ENCODE data around the gene LIMCH1.
"Not testable (repeated sequence)": the region's sequence is repeated elsewhere in the genome, so short reads cannot be mapped to it uniquely, and the experiment has no call there.

Gene LIMCH1

DNA sequence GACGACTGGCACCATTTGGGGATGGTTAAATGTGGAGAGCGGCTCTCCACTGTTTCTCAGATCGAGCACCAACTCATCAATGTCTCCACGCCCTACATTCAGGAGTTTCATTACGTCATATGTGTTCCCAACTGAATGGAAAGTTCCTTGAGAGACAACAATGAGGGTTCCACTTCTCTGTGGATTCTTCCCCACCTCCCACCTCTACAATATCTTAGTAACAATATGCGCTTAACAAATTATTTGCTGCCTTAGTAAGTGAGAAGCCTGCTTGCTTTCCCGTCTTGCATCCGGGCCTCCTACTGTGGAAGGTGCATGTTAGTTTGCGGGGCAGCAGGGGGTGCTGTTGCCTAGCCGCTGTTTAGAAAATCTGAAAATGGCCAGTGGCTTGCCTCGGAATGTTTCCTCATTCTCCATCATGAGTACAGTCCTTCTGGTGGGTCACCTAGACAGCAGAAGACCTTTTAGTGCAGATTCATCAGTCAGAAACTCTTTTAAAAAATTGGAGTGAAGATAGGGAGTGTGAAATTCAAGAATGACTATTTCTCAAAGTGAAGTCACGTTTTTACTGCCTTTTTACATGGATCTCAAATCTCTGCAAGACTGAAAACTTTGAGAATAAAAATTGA lies 154.9 kb downstream of the LIMCH1 start:
- DNase-seq: no peak

DNA sequence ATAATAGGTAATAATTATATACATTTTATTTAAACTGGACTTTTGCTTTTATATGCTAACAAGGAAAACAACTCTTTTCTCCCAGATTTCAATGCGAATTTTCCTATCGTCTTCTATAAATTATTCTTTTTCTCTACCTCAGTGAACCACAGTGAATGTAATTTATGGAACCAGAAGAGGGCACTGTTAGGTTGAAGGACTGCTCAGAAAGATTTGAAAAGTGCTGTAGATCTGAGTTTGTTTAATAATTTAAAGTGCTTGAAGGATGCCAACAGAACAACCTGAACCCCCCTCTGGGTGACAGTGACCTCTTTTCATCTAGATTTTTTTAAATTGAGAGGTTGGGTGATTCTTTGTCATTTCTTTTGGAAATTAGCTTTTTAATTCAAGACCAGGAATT lies 155.7 kb downstream of the LIMCH1 start:
- DNase-seq: no peak

DNA sequence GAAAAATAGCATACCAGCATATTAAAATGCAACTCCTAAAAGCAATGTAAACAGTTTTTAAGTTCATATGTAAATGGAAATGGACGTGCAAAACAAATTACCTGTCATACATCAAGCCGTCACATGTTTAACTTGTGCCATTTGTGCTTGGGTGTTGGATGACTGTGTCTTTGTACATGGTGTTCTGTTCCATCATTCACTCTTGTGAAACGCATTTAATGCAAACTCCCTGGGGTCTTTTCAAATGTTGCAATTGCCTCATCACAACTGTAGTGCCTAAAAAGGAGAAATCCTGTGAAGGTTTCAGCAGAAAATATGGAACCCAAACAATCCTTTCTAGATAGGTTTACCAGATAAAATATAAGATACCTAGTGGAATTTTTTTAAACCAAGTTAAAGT lies 158.2 kb downstream of the LIMCH1 start:
- DNase-seq: no peak

- DNase-seq: no peak
Observed at GRCh38 chr4:41696763-41697162, 158.8 kb downstream of the LIMCH1 start.

DNA sequence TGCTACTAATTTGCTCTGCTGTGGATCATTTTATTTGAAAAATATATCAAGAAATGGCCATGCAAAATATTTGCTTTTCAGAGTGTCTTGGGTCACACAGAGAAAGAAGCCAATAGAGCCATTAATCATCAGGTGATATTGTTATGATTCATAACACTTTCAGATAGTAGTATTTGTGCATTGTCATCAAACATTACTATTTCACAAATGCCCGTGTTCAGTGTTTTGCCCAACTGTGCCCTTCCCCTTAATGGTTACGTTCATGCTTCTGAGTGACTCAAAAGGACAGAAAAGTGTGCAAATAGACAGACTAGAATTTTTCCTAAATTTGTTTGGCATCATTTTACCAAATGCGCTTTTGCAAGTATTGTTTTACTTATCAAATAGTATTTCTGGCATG lies 164.0 kb downstream of the LIMCH1 start:
- no peak for DNase-seq

GRCh38 chr4:41702770-41703169 lies 164.8 kb downstream of the LIMCH1 start:
- DNase-seq: no peak

DNA sequence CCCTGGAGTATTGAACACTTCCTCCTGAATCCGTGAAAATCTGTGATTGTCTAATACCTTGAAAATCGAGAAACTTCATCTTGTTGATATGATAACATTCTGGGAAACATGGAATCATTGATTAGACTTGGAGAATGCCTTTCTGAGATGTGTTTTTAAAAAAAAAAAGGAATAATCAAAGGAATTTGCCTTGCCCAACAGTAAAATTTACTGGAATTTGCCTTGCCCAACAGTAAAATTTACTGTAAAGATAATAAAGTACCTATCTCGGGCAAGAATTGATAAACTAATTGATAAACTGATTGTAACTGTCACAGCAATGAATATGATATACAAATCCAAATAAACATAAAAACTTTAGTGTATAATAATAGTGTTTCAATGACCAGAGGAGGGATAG lies 165.8 kb downstream of the LIMCH1 start:
- no peak for DNase-seq

- no peak for DNase-seq
Observed at GRCh38 chr4:41709844-41710481, 172.0 kb downstream of the LIMCH1 start.

GRCh38 chr4:41711654-41712053 lies 173.7 kb downstream of the LIMCH1 start:
- not testable (repeated sequence) for DNase-seq

- DNase-seq: no peak
Observed at GRCh38 chr4:41712425-41712824, 174.5 kb downstream of the LIMCH1 start.

GRCh38 chr4:41713768-41714167 lies 175.8 kb downstream of the LIMCH1 start:
- DNase-seq: no peak

- DNase-seq: no peak
Observed at GRCh38 chr4:41714364-41715000, 176.5 kb downstream of the LIMCH1 start.

DNA sequence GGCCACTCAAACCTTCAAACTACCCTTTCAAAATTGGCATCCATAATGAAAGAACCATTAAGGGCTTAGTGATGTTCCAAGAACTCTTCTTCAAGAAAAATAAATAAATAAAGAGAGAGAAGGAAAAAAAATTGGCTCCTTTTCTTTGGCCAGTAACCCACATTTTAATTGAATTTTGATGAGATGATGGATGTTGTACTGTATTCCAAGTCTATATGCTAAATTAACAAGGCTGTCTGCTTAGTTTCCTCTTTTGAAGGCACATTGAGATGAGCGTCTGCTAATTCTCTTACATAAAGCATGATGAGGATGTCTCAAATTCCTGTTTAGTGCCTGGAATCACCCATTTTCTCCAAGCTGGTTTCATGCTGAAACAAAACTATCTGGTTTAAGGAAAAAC lies 177.2 kb downstream of the LIMCH1 start:
- no peak for DNase-seq

DNA sequence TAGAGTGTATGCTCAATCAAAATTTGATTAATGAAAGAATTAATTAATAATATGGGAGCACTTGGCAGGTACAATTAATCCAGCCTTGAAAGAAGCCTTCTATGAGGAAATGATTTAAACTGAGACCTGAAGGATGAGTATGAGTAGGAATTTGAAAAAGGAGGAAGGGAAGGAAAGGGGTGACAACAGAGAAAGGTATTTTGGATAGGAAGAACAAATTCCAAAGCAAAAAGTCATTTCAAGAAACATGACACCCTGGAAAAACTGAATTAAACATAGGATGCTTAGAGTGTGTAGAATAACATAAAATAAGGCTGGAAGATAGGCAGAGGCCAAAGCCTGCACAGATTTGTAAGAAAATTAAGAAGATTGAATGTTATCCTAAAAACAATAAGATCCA lies 180.9 kb downstream of the LIMCH1 start:
- no peak for DNase-seq

GRCh38 chr4:41719417-41719816 lies 181.5 kb downstream of the LIMCH1 start:
- DNase-seq: no peak

DNA sequence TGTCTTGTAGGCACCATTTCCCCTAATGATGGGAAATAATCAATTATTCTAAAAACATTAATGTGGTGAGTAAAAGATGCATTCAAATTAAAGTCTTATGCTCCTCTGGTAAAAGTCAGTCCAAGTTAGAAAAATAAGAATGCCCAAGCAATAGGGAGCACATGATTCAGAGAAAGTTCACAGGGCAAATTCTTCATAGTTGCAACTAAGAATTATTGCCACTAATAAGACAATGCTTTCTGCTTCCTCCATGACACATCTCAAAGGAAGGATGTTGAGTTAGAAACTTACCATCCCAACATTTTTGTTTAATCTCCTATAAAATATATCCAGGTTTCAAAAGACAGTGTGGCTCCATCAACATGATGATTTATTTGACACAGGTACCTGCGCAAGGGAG lies 184.2 kb downstream of the LIMCH1 start:
- DNase-seq: no peak

- DNase-seq: no peak
Observed at GRCh38 chr4:41723286-41723685, 185.3 kb downstream of the LIMCH1 start.

DNA sequence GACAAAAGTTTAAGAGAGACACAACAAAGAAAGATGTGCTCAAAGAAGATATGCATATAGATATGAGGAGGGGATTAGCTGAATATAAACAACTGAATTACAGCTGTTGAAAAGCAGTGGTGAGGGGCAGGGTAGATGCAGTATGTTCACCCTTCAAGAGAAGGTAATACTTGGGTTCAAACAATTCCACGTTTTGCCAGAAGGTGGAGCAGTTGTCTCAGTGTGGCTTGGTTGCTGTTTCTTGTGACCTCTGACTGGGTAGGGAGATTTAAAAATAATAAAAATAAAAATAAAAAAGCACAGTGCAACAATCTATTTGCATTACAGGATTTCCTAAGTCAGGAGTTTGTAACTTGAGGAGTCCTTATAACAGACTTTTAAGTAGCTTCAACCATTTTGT lies 187.3 kb downstream of the LIMCH1 start:
- no peak for DNase-seq

- no peak for DNase-seq
Observed at GRCh38 chr4:41727861-41728572, 190.1 kb downstream of the LIMCH1 start.

- DNase-seq: no peak
Observed at GRCh38 chr4:41728573-41728913, 190.6 kb downstream of the LIMCH1 start.

DNA sequence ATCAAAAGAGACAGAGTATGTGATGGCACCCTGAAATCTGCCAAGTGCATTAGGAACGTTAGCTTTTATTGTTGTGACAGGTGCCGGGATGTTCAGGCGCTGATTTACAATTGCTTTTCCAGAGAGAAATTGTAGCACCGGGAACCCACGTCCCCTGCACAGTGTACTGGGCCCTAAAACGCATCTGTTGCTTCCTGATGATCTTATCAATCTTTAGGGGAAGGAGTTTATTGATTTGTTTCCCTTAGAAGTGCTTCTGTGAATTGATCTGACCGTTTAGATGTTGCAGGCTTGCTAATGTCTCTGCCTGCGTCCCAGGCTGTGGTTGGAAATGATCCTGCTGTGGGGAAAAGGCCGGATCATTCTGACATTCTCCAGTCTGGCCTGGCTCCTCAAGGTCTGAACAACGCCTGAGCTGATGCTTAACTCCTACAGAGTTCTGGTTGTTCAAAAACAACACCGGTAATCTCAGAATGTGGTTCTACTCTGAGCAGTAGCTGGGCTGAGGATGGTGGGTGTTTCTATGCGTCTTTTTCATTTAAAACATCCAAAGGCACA lies 193.7 kb downstream of the LIMCH1 start:
- DNase-seq: no peak

- no peak for DNase-seq
Observed at GRCh38 chr4:41734371-41734770, 196.4 kb downstream of the LIMCH1 start.

- DNase-seq: not testable (repeated sequence)
Observed at GRCh38 chr4:41737491-41737890, 199.5 kb downstream of the LIMCH1 start.

DNA sequence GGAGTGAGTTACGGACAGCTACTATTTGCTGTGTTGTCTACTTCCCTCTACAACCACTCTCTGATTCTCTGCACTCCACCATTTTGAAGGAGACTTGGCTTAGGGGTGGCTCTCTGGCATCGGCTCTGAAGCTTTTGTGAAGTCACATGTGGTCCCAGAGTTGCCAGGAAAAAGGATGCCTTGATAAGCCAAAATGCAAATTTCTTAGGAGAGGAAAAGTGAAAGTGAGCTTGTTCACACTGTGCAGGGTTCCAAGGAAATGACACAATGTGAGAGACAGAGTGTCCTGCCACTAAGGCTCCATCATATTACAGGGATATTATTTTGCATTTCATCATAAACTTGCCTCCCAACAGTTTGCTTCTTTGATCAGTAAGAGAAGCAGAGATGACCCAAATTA lies 203.4 kb downstream of the LIMCH1 start:
- DNase-seq: no peak

Data from activated gamma-delta T cell (primary cell).